ENCODE results near the gene MAGI2. TPM values are rescaled to one million over a fixed set of nuclear protein-coding genes. Genes with fewer than 3 reads are reported as not detected.

Gene MAGI2
- total RNA-seq, 1 donor from 2014 or later, result 11.4 TPM

GRCh38 chr7:79353720-79354468 lies 99.6 kb downstream of the MAGI2 start:
- no peak overlapping the region for H3K27ac Mint-ChIP-seq
- H3K36me3 Mint-ChIP-seq (ENCODE audit: insufficient read depth), result no peaks in the 10 kb centered on the region
- no peaks in the 10 kb centered on the region for H3K27me3 Mint-ChIP-seq
- TF ChIP-seq, protein P1, sequence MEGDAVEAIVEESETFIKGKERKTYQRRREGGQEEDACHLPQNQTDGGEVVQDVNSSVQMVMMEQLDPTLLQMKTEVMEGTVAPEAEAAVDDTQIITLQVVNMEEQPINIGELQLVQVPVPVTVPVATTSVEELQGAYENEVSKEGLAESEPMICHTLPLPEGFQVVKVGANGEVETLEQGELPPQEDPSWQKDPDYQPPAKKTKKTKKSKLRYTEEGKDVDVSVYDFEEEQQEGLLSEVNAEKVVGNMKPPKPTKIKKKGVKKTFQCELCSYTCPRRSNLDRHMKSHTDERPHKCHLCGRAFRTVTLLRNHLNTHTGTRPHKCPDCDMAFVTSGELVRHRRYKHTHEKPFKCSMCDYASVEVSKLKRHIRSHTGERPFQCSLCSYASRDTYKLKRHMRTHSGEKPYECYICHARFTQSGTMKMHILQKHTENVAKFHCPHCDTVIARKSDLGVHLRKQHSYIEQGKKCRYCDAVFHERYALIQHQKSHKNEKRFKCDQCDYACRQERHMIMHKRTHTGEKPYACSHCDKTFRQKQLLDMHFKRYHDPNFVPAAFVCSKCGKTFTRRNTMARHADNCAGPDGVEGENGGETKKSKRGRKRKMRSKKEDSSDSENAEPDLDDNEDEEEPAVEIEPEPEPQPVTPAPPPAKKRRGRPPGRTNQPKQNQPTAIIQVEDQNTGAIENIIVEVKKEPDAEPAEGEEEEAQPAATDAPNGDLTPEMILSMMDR (IDR thresholded peaks at IDR 0.05; ENCODE audit: unreplicated experiment), result no peak
- H3K4me1 Mint-ChIP-seq (ENCODE audit: low read depth), result peaks cover 6% of the 10 kb centered on the region
- H3K4me3 Mint-ChIP-seq (ENCODE audit: low read depth), result no peak overlapping the region
- no peaks in the 10 kb centered on the region for H3K9me3 Mint-ChIP-seq (ENCODE audit: low read depth)
- no peak for DNase-seq (ENCODE audit: low spot score, unreplicated experiment)

GRCh38 chr7:79352323-79352722 lies 101.1 kb downstream of the MAGI2 start:
- Mint-ChIP-seq H3K9me3 (ENCODE audit: low read depth) (no peaks in the 10 kb centered on the region), H3K4me3 (ENCODE audit: low read depth) (no peak overlapping the region), H3K4me1 (ENCODE audit: low read depth) (peaks cover 6% of the 10 kb centered on the region), H3K36me3 (ENCODE audit: insufficient read depth) (no peaks in the 10 kb centered on the region), H3K27me3 (no peaks in the 10 kb centered on the region), H3K27ac (no peak overlapping the region)
- TF ChIP-seq, protein P1 (IDR thresholded peaks at IDR 0.05; ENCODE audit: unreplicated experiment), result no peak
- DNase-seq (ENCODE audit: low spot score, unreplicated experiment), result no peak

GRCh38 chr7:79347351-79347750 lies 106.1 kb downstream of the MAGI2 start:
- H3K4me3 Mint-ChIP-seq (ENCODE audit: low read depth), result no peak overlapping the region
- no peaks in the 10 kb centered on the region for H3K9me3 Mint-ChIP-seq (ENCODE audit: low read depth)
- no peak for DNase-seq (ENCODE audit: low spot score, unreplicated experiment)
- H3K27ac Mint-ChIP-seq, result no peak overlapping the region
- H3K27me3 Mint-ChIP-seq, result no peaks in the 10 kb centered on the region
- no peaks in the 10 kb centered on the region for H3K36me3 Mint-ChIP-seq (ENCODE audit: insufficient read depth)
- TF ChIP-seq, protein P1 (IDR thresholded peaks at IDR 0.05; ENCODE audit: unreplicated experiment), result no peak
- H3K4me1 Mint-ChIP-seq (ENCODE audit: low read depth), result peaks cover 2% of the 10 kb centered on the region

DNA sequence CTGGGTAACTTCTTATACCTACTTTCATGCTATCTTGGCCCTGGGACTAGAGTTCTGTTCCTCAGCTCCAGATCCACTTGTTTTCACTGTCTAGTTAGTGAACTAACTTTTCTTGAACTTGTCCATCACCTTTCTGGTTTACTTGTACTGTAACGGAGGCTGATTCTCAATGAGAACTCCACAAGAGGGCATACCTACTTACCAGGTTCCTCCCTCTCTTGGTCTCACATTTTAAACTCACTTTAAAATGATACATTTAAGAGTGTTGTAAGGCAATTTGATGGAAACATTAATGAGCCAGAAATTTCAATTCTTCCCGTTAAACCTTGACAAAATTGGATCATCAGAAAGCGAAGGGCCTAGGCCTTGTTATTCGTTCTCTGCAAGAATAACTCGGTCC lies 111.6 kb downstream of the MAGI2 start:
- no peak for DNase-seq (ENCODE audit: low spot score, unreplicated experiment)
- Mint-ChIP-seq H3K4me1 (ENCODE audit: low read depth) (no peaks in the 10 kb centered on the region), H3K27me3 (no peaks in the 10 kb centered on the region), H3K27ac (no peak overlapping the region), H3K36me3 (ENCODE audit: insufficient read depth) (no peaks in the 10 kb centered on the region), H3K9me3 (ENCODE audit: low read depth) (no peaks in the 10 kb centered on the region), H3K4me3 (ENCODE audit: low read depth) (no peak overlapping the region)
- TF ChIP-seq, protein P1 (IDR thresholded peaks at IDR 0.05; ENCODE audit: unreplicated experiment), result no peak

DNA sequence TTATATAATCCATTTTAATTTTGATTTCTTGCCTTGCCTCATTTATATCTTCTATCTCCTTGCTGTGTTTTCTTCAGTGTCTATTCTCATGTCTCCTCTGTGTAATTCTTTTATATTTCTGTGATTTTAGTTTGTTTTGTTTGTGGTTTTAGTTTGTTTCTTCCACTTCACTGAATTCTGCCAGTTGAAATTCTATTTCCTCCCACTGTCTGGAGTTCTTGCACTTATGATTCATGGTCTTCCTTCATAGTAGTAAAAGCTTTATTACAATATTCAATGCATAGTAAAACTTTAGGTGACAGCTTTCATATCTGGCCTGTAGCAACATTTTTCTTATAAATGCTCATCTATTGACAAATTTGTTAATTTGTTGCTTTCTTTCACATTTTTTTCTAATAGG lies 113.3 kb downstream of the MAGI2 start:
- Mint-ChIP-seq H3K4me3 (ENCODE audit: low read depth) (no peak overlapping the region), H3K9me3 (ENCODE audit: low read depth) (no peaks in the 10 kb centered on the region), H3K4me1 (ENCODE audit: low read depth) (no peaks in the 10 kb centered on the region), H3K36me3 (ENCODE audit: insufficient read depth) (no peaks in the 10 kb centered on the region), H3K27ac (no peak overlapping the region), H3K27me3 (no peaks in the 10 kb centered on the region)
- no peak for DNase-seq (ENCODE audit: low spot score, unreplicated experiment)
- TF ChIP-seq, protein P1 (IDR thresholded peaks at IDR 0.05; ENCODE audit: unreplicated experiment), result no peak
